ENCODE results near the gene TBX19. TPM values are rescaled to one million over a fixed set of nuclear protein-coding genes. Genes with fewer than 3 reads are reported as not detected.

Gene TBX19
- total RNA-seq, 4 donors from 2014 or later, result 1.2 to 2.9 (median 2.5) TPM

DNA sequence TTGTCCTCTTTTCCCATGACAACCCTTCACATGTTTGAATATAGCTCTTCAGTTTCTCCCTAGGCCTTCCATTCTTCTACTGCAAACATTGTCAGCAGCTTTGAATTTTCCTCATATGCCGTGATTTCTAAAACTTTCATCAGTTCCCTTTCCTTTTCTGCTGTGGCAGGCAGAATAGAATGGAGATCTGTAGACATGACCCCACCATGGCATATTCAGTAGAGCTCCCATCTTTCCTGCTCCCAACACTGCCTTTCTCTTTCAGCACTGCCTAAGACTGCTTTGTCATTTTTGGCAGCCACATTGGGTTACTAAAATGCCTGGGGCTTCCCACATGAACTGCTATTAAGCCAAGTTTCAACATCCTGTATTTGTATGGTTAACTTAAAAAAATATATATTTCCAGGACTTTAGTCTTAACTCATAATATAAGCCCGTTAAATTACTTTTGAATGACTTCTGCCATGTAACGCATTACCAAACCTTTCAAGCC, 60.9 kb downstream of the TBX19 start:
- no peak for DNase-seq
- peaks cover 0 to 20% (median 7%) of the 10 kb centered on the region in 4 donors for H3K4me1 ChIP-seq
- TF ChIP-seq EP300 (IDR thresholded peaks at IDR 0.05; ENCODE audit: low read depth) (no peak), POLR2A (IDR thresholded peaks at IDR 0.05) (no peak), POLR2AphosphoS5 (IDR thresholded peaks at IDR 0.05) (no peak)
- TF ChIP-seq, protein P1, sequence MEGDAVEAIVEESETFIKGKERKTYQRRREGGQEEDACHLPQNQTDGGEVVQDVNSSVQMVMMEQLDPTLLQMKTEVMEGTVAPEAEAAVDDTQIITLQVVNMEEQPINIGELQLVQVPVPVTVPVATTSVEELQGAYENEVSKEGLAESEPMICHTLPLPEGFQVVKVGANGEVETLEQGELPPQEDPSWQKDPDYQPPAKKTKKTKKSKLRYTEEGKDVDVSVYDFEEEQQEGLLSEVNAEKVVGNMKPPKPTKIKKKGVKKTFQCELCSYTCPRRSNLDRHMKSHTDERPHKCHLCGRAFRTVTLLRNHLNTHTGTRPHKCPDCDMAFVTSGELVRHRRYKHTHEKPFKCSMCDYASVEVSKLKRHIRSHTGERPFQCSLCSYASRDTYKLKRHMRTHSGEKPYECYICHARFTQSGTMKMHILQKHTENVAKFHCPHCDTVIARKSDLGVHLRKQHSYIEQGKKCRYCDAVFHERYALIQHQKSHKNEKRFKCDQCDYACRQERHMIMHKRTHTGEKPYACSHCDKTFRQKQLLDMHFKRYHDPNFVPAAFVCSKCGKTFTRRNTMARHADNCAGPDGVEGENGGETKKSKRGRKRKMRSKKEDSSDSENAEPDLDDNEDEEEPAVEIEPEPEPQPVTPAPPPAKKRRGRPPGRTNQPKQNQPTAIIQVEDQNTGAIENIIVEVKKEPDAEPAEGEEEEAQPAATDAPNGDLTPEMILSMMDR (IDR thresholded peaks at IDR 0.05), result no peak
- 61 to 81% methylated on average over 3 of the region's 3 CpGs for WGBS, 2 donors (ENCODE audit: low coverage in 1 of 2)
- no peaks in the 10 kb centered on the region for H3K27me3 ChIP-seq
- H3K27ac ChIP-seq, result no peak overlapping the region
- no peak overlapping the region for H3K4me3 ChIP-seq
- intact Hi-C loops (cut with DNase I; ENCODE audit: low total_unique reads) (loop anchor here (10.0 kb wide), 1 partner anchor 233 kb away; the partner anchor contains the start of gene XCL1), in situ Hi-C loops (cut with MboI; ENCODE audit: low pct_ligation_motif_present in 1 of 4, low pct_unique_long_range_greater_than_20kb in 1 of 4, low sequenced_read_pairs in 3 of 4) (loop anchor here in 3 of 4 donors (10.0 to 25.0 kb wide), 4 partner anchors 221 to 1003 kb away; partner anchors contain the start of gene XCL1 (in 2 of the 3))
- no peaks in the 10 kb centered on the region for H3K36me3 ChIP-seq
- H3K9me3 ChIP-seq, result no peaks in the 10 kb centered on the region

GRCh38 chr1:168342572-168343280, 62.0 kb downstream of the TBX19 start:
- in situ Hi-C loops (cut with MboI; ENCODE audit: low pct_ligation_motif_present in 1 of 4, low pct_unique_long_range_greater_than_20kb in 1 of 4, low sequenced_read_pairs in 3 of 4), result loop anchor here in 3 of 4 donors (10.0 to 25.0 kb wide), 4 partner anchors 220 to 1002 kb away; partner anchors contain the start of gene XCL1 (in 2 of the 3)
- Histone ChIP-seq H3K4me3 (peak overlapping the region in 1 of 4 donors; percentile 29), H3K36me3 (no peaks in the 10 kb centered on the region), H3K4me1 (peaks cover 0 to 20% (median 7%) of the 10 kb centered on the region in 4 donors), H3K27ac (peak overlapping the region; percentile 25 to 60 (median 42)), H3K9me3 (no peaks in the 10 kb centered on the region), H3K27me3 (no peaks in the 10 kb centered on the region)
- intact Hi-C loops (cut with DNase I; ENCODE audit: low total_unique reads), result loop anchor here (10.0 kb wide), 1 partner anchor 232 kb away; the partner anchor contains the start of gene XCL1
- DNase-seq, result peak; percentile 91
- WGBS, 2 donors (ENCODE audit: low coverage in 1 of 2), result 11 to 38% methylated on average over 4 to 21 of the region's 21 CpGs
- TF ChIP-seq, protein P1 (IDR thresholded peaks at IDR 0.05), result peak; percentile 76 to 88 (median 80)
- no peak for TF ChIP-seq POLR2AphosphoS5 (IDR thresholded peaks at IDR 0.05)

- WGBS, 2 donors (ENCODE audit: low coverage in 1 of 2), result 80 to 83% methylated on average over 1 to 6 of the region's 6 CpGs
- intact Hi-C loops (cut with DNase I; ENCODE audit: low total_unique reads) (loop anchor here (10.0 kb wide), 1 partner anchor 231 kb away; the partner anchor contains the start of gene XCL1), in situ Hi-C loops (cut with MboI; ENCODE audit: low pct_ligation_motif_present in 1 of 4, low pct_unique_long_range_greater_than_20kb in 1 of 4, low sequenced_read_pairs in 3 of 4) (loop anchor here in 3 of 4 donors (10.0 to 25.0 kb wide), 4 partner anchors 219 to 1001 kb away; partner anchors contain the start of gene XCL1 (in 2 of the 3))
- H3K36me3 ChIP-seq, result no peaks in the 10 kb centered on the region
- H3K4me3 ChIP-seq, result no peak overlapping the region
- no peak for TF ChIP-seq POLR2A (IDR thresholded peaks at IDR 0.05)
- TF ChIP-seq, protein P1 (IDR thresholded peaks at IDR 0.05), result no peak
- TF ChIP-seq POLR2AphosphoS5 (IDR thresholded peaks at IDR 0.05), result no peak
- TF ChIP-seq EP300 (IDR thresholded peaks at IDR 0.05; ENCODE audit: low read depth), result no peak
- H3K4me1 ChIP-seq, result peaks cover 0 to 20% (median 7%) of the 10 kb centered on the region in 4 donors
- no peak for DNase-seq
- H3K27ac ChIP-seq, result peak overlapping the region; percentile 25 to 60 (median 42)
- H3K9me3 ChIP-seq, result no peaks in the 10 kb centered on the region
- H3K27me3 ChIP-seq, result no peaks in the 10 kb centered on the region
Measured at GRCh38 chr1:168343566-168343965, 62.9 kb downstream of the TBX19 start.

GRCh38 chr1:168344517-168344916, 63.8 kb downstream of the TBX19 start:
- TF ChIP-seq POLR2A (IDR thresholded peaks at IDR 0.05), result no peak
- TF ChIP-seq, protein P1 (IDR thresholded peaks at IDR 0.05), result no peak
- TF ChIP-seq POLR2AphosphoS5 (IDR thresholded peaks at IDR 0.05), result no peak
- no peak for TF ChIP-seq EP300 (IDR thresholded peaks at IDR 0.05; ENCODE audit: low read depth)
- intact Hi-C loops (cut with DNase I; ENCODE audit: low total_unique reads), result loop anchor here (10.0 kb wide), 1 partner anchor 230 kb away; the partner anchor contains the start of gene XCL1

More at GRCh38 chr1:168344517-168344916, 63.8 kb downstream of the TBX19 start:
- no peaks in the 10 kb centered on the region for H3K27me3 ChIP-seq
- WGBS, 2 donors (ENCODE audit: low coverage in 1 of 2), result 37 to 50% methylated on average over 4 of the region's 4 CpGs
- in situ Hi-C loops (cut with MboI; ENCODE audit: low pct_ligation_motif_present in 1 of 4, low pct_unique_long_range_greater_than_20kb in 1 of 4, low sequenced_read_pairs in 3 of 4), result loop anchor here in 3 of 4 donors (10.0 to 25.0 kb wide), 4 partner anchors 218 to 1000 kb away; partner anchors contain the start of gene XCL1 (in 2 of the 3)
- no peak for DNase-seq
- no peak overlapping the region for H3K4me3 ChIP-seq
- no peaks in the 10 kb centered on the region for H3K9me3 ChIP-seq
- no peak overlapping the region for H3K27ac ChIP-seq
- H3K4me1 ChIP-seq, result peaks cover 0 to 20% (median 7%) of the 10 kb centered on the region in 4 donors
- no peaks in the 10 kb centered on the region for H3K36me3 ChIP-seq

All from transverse colon (tissue), 4 donors.